ENCODE data around the gene CREB3L4. TPM values are rescaled to one million over a fixed set of nuclear protein-coding genes. Genes with fewer than 3 reads are reported as not detected.

CREB3L4 gene
- total and polyA plus RNA-seq, 2 donors (not counting 3 experiments of a cell fraction or from before 2014, with no cell fraction given): 8.1 to 12.1 TPM

DNA sequence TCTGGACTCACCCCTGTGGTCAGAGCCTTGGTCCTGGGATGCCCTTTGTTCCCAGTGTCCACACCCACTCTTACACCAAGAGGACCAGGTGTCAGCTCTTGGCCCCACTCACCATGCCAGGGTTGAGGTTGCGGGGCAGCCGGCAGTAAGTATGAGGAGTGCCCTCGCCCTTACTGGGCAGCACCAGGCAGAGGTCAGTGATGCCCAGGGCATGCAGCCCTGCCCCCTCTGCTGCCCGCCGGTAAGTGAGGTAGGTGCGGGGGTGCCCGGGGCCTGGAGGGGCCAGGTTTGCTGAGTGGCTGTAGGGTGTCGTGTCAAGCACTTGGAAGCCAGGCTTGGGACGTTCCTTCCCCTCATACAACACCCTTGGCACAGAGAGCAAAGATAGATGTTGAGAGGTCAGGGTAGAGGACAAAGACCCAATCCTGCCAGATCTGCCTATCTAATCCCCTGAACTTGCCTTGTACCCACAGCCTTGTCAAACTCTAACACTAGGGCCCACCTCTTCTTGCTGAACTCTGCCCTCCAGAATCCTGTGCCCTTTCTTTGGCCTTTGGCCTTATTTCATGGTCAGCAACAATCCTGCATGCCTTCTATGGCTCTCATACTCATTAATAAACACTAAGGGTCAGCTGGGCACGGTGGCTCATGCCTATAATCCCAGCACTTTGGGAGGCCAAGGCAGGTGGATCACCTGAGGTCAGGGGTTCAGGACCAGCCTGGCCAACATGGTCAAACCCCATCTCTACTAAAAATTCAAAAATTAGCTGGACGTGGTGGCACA, 24.7 kb upstream of the CREB3L4 start:
- BruUV-seq (replicated peaks): no TSS peak
- H3K4me2 ChIP-seq (ENCODE audit: insufficient read depth, low read length): no peak overlapping the region
- peaks cover 16% of the 10 kb centered on the region for H3K79me2 ChIP-seq (ENCODE audit: control insufficient read depth, insufficient read depth, low read length)
- no peak overlapping the region for H3K9ac ChIP-seq (replicated peaks; ENCODE audit: extremely low read depth, insufficient read depth, low read length)
- dilution Hi-C loops (cut with MboI; ENCODE audit: extremely low pct_ligation_motif_present, low sequenced_read_pairs) (no loop called here), intact Hi-C loops (cut with micrococcal nuclease) (no loop called here)
- no peaks in the 10 kb centered on the region for H4K20me1 ChIP-seq (replicated peaks; ENCODE audit: control insufficient read depth, extremely low read depth, insufficient read depth, low read length)
- FAIRE-seq (no peak), DNase-seq (ENCODE audit: low read depth, low spot score) (no peak)
- H3K9me3 ChIP-seq (replicated peaks; ENCODE audit: control insufficient read depth, insufficient read depth, low read length): no peaks in the 10 kb centered on the region
- peaks cover 2 to 36% of the 10 kb centered on the region in 2 experiments for H3K36me3 ChIP-seq (ENCODE audit: control insufficient read depth in 2 of 2, extremely low read depth in 1 of 2, insufficient read depth in 2 of 2, low read length in 2 of 2)
- no peak overlapping the region for H2AFZ ChIP-seq (ENCODE audit: low read depth, low read length)
- H3K9me1 ChIP-seq (replicated peaks; ENCODE audit: control insufficient read depth, extremely low read depth, insufficient read depth, low read length): no peaks in the 10 kb centered on the region
- CTCF ChIA-PET: interaction anchor here (3.9 to 5.3 kb wide), 3 partner anchors 15 to 121 kb away, joined by 34 to 65 read pairs (median 37); partner anchors contain the start of gene CREB3L4
- no peak overlapping the region for H3K4me3 ChIP-seq (replicated peaks in 1 of 3; ENCODE audit: insufficient read depth in 1 of 3, low read depth in 1 of 3, low read length in 3 of 3)
- TF ChIP-seq FOS (IDR thresholded peaks at IDR 0.05; ENCODE audit: borderline replicate concordance, insufficient read depth, low read length): no peak
- TF ChIP-seq EZH2 (IDR thresholded peaks at IDR 0.05; ENCODE audit: borderline replicate concordance, low read depth, low read length, severe bottlenecking): no peak
- TF ChIP-seq JUN (IDR thresholded peaks at IDR 0.05; ENCODE audit: borderline replicate concordance, insufficient read depth, insufficient read length, low read depth): no peak
- TF ChIP-seq, protein P1, sequence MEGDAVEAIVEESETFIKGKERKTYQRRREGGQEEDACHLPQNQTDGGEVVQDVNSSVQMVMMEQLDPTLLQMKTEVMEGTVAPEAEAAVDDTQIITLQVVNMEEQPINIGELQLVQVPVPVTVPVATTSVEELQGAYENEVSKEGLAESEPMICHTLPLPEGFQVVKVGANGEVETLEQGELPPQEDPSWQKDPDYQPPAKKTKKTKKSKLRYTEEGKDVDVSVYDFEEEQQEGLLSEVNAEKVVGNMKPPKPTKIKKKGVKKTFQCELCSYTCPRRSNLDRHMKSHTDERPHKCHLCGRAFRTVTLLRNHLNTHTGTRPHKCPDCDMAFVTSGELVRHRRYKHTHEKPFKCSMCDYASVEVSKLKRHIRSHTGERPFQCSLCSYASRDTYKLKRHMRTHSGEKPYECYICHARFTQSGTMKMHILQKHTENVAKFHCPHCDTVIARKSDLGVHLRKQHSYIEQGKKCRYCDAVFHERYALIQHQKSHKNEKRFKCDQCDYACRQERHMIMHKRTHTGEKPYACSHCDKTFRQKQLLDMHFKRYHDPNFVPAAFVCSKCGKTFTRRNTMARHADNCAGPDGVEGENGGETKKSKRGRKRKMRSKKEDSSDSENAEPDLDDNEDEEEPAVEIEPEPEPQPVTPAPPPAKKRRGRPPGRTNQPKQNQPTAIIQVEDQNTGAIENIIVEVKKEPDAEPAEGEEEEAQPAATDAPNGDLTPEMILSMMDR (IDR thresholded peaks at IDR 0.05; ENCODE audit: extremely low read depth in 1 of 2, insufficient read depth in 1 of 2, low read depth in 1 of 2, low read length in 2 of 2): no peak
- TF ChIP-seq POLR2AphosphoS5 (IDR thresholded peaks at IDR 0.05; ENCODE audit: insufficient read depth, low read depth, low read length): no peak
- TF ChIP-seq GATA2 (IDR thresholded peaks at IDR 0.05; ENCODE audit: insufficient read depth, insufficient read length, low read depth, low read length): no peak
- TF ChIP-seq POLR2A (IDR thresholded peaks at IDR 0.05; ENCODE audit: low read depth, low read length): no peak
- H3K27ac ChIP-seq (ENCODE audit: insufficient read depth, low read depth, low read length): no peak overlapping the region
- POLR2A ChIA-PET: interaction anchor here (0.6 kb wide), 1 partner anchor 47 kb away, joined by 8 read pairs; no protein-coding TSS in a partner anchor
- no peaks in the 10 kb centered on the region for H3K27me3 ChIP-seq (ENCODE audit: control insufficient read depth in 2 of 2, insufficient read depth in 2 of 2, low read length in 2 of 2)
- H3K4me1 ChIP-seq (ENCODE audit: control insufficient read depth, extremely low read depth, insufficient read depth, low read length): peaks cover 9% of the 10 kb centered on the region

Data from endothelial cell of umbilical vein (primary cell).